HCT116 (cell line): ENCODE results near the gene WAPL.

Experiments
- CEBPB ChIP-seq: IDR thresholded peaks from 2 replicates; pipeline ENCODE4 v1.6.1; 2012; ENCODE audit warnings: low read depth
- CTCF ChIP-seq, 3 experiments: fragments of 200-600 bp in 1 of 3; sonication (generic) in 1 of 3; IDR thresholded peaks in 2 of 3; conservative IDR thresholded peaks in 1 of 3; 2 replicates each; pipeline ENCODE4 v1.5.1; 2012 to 2017; ENCODE audit warnings: low read depth in 2 of 3, low read length in 2 of 3, antibody characterized with exemption in 1 of 3, borderline replicate concordance in 1 of 3, control low read depth in 1 of 3, mild to moderate bottlenecking in 1 of 3, mixed read lengths in 1 of 3, mixed run types in 1 of 3, moderate library complexity in 1 of 3; ENCODE audit not compliant: insufficient read depth in 1 of 3
- EGR1 ChIP-seq: IDR thresholded peaks from 2 replicates; pipeline ENCODE4 v1.6.1; 2012; ENCODE audit warnings: low read depth
- EZH2phosphoT487 ChIP-seq: fragments of 200-600 bp; IDR thresholded peaks from 2 replicates; pipeline ENCODE4 v1.6.1; 2018; ENCODE audit warnings: antibody characterized with exemption, borderline replicate concordance
- JUND ChIP-seq: IDR thresholded peaks from 2 replicates; pipeline ENCODE4 v1.6.1; 2012
- POLR2A ChIP-seq: IDR thresholded peaks from 2 replicates; pipeline ENCODE4 v1.7.0; 2011; ENCODE audit warnings: borderline replicate concordance; ENCODE audit not compliant: insufficient read depth, insufficient read length; ENCODE audit errors: extremely low read depth
- POLR2AphosphoS5 ChIP-seq: IDR thresholded peaks from 2 replicates; pipeline ENCODE4 v1.6.1; 2011; ENCODE audit warnings: mild to moderate bottlenecking, low read depth, low read length, moderate library complexity
- RAD21 ChIP-seq: IDR thresholded peaks from 2 replicates; pipeline ENCODE4 v1.6.1; 2012; ENCODE audit warnings: low read depth, mild to moderate bottlenecking
- REST ChIP-seq: IDR thresholded peaks from 2 replicates; pipeline ENCODE4 v1.6.1; 2012; ENCODE audit warnings: low read depth
- SIN3A ChIP-seq: IDR thresholded peaks from 2 replicates; pipeline ENCODE4 v1.6.1; 2012; ENCODE audit warnings: low read depth
- SP1 ChIP-seq: IDR thresholded peaks from 2 replicates; pipeline ENCODE4 v1.6.1; 2012; ENCODE audit warnings: low read depth
- YY1 ChIP-seq: IDR thresholded peaks from 2 replicates; pipeline ENCODE4 v1.6.1; 2011; ENCODE audit warnings: low read length, low read depth, moderate library complexity, mild to moderate bottlenecking; ENCODE audit not compliant: insufficient replicate concordance; ENCODE audit errors: extremely low read depth
- ZFX ChIP-seq: fragments of 450-650 bp; IDR thresholded peaks from 2 replicates; pipeline ENCODE4 v1.6.1; 2017

GRCh38 chr10:86526606-86527005 lies 5.0 kb upstream of the WAPL start:
- TF ChIP-seq CTCF (IDR thresholded peaks at IDR 0.05 in 2 of 3, conservative IDR thresholded peaks at IDR 0.05 in 1 of 3; ENCODE audit: borderline replicate concordance in 1 of 3, insufficient read depth in 1 of 3, low read depth in 2 of 3, low read length in 2 of 3) (no peak), POLR2A (no peak), SP1 (no peak), EZH2phosphoT487 (no peak), SIN3A (no peak), YY1 (no peak), POLR2AphosphoS5 (no peak), JUND (no peak), REST (no peak), ZFX (no peak), CEBPB (no peak), RAD21 (no peak), EGR1 (no peak)
